Measurements from ENCODE around the gene HSPA14. TPM values are rescaled to one million over a fixed set of nuclear protein-coding genes. Genes with fewer than 3 reads are reported as not detected.

Gene HSPA14
- 1 to 10 TPM; 3.6 to 9.2 (median 5.9) TPM for total RNA-seq

- TF ChIP-seq CTCF (IDR thresholded peaks at IDR 0.05) = no peak
- no peak for TF ChIP-seq POLR2A (IDR thresholded peaks at IDR 0.05)
- peak within 1 kb of the TSS; percentile 93 for H3K4me3 ChIP-seq (ENCODE audit: low read depth, poor library complexity, severe bottlenecking)
- DNase-seq (ENCODE audit: low spot score in 2 of 2) = peak; percentile 99 to 100
- 0% methylated on average over 35 to 61 of the region's 72 CpGs for WGBS, 2 donors
- intact Hi-C loops (cut with DNase I; ENCODE audit: low total_unique reads) = loop anchor here (5.0 to 10.0 kb wide), 2 partner anchors 293 to 329 kb away; partner anchors contain the start of gene NMT2
Measured at GRCh38 chr10:14837757-14838581, at the start of gene HSPA14, which contains the start of the genes CDNF and MSANTD7. TSS of gene HSPA14 (plus strand) at chr10:14838306. CDS start at chr10:14838403, 97 bp downstream. TSS of gene CDNF (minus strand) at chr10:14838037. CDS start at chr10:14837946, 91 bp downstream. TSS of gene MSANTD7 (plus strand) at chr10:14838306. CDS start at chr10:14842285, 3,979 bp downstream.

GRCh38 chr10:14798636-14799035, 39.5 kb upstream of the HSPA14 start:
- 35 to 46% methylated on average over 5 of the region's 5 CpGs for WGBS, 2 donors
- H3K4me3 ChIP-seq (ENCODE audit: low read depth, poor library complexity, severe bottlenecking) = no peak overlapping the region
- no peak for DNase-seq (ENCODE audit: low spot score in 2 of 2)
- TF ChIP-seq CTCF (IDR thresholded peaks at IDR 0.05) = no peak
- TF ChIP-seq POLR2A (IDR thresholded peaks at IDR 0.05) = no peak
- intact Hi-C loops (cut with DNase I; ENCODE audit: low total_unique reads) = no loop called here

GRCh38 chr10:14800397-14800796, 37.7 kb upstream of the HSPA14 start:
- 59 to 69% methylated on average over 1 of the region's 1 CpG for WGBS, 2 donors
- no peak for DNase-seq (ENCODE audit: low spot score in 2 of 2)
- TF ChIP-seq CTCF (IDR thresholded peaks at IDR 0.05) (no peak), POLR2A (IDR thresholded peaks at IDR 0.05) (no peak)
- H3K4me3 ChIP-seq (ENCODE audit: low read depth, poor library complexity, severe bottlenecking) = no peak overlapping the region
- intact Hi-C loops (cut with DNase I; ENCODE audit: low total_unique reads) = no loop called here

- DNase-seq (ENCODE audit: low spot score in 2 of 2) = no peak
- intact Hi-C loops (cut with DNase I; ENCODE audit: low total_unique reads) = no loop called here
- no peak overlapping the region for H3K4me3 ChIP-seq (ENCODE audit: low read depth, poor library complexity, severe bottlenecking)
- TF ChIP-seq POLR2A (IDR thresholded peaks at IDR 0.05) (no peak), CTCF (IDR thresholded peaks at IDR 0.05) (no peak)
- 40 to 46% methylated on average over 5 of the region's 5 CpGs for WGBS, 2 donors
Measured at GRCh38 chr10:14801723-14802122, 36.4 kb upstream of the HSPA14 start.

- intact Hi-C loops (cut with DNase I; ENCODE audit: low total_unique reads) = no loop called here
- DNase-seq (ENCODE audit: low spot score in 2 of 2) = no peak
- 43 to 83% methylated on average over 1 of the region's 1 CpG for WGBS, 2 donors
- H3K4me3 ChIP-seq (ENCODE audit: low read depth, poor library complexity, severe bottlenecking) = no peak overlapping the region
- TF ChIP-seq POLR2A (IDR thresholded peaks at IDR 0.05) = no peak
Measured at GRCh38 chr10:14803827-14804226, 34.3 kb upstream of the HSPA14 start.

GRCh38 chr10:14806318-14806717, 31.8 kb upstream of the HSPA14 start:
- H3K4me3 ChIP-seq (ENCODE audit: low read depth, poor library complexity, severe bottlenecking) = no peak overlapping the region
- intact Hi-C loops (cut with DNase I; ENCODE audit: low total_unique reads) = no loop called here
- no peak for TF ChIP-seq POLR2A (IDR thresholded peaks at IDR 0.05)
- no peak for TF ChIP-seq CTCF (IDR thresholded peaks at IDR 0.05)
- DNase-seq (ENCODE audit: low spot score in 2 of 2) = no peak
- 61 to 71% methylated on average over 3 of the region's 3 CpGs for whole genome bisulfite sequencing, 2 donors
